Measurements from ENCODE around the gene PEMT. TPM values are rescaled to one million over a fixed set of nuclear protein-coding genes. Genes with fewer than 3 reads are reported as not detected.

PEMT gene
- total and polyA plus RNA-seq, 2 of the 8 experiments (the other 6 are each of a cell fraction or from before 2014, with no cell fraction given), result 42.0 to 118 TPM

- TF ChIP-seq KDM4A (IDR thresholded peaks at IDR 0.05; ENCODE audit: low read depth, low read length, severe bottlenecking), result no peak
- no peak for TF ChIP-seq CHD2 (IDR thresholded peaks at IDR 0.05; ENCODE audit: low read length)
- TF ChIP-seq RNF2 (IDR thresholded peaks at IDR 0.05; ENCODE audit: borderline replicate concordance, low read depth, low read length, missing control alignments, poor library complexity, severe bottlenecking), result no peak
Measured at GRCh38 chr17:17467720-17468119, 123.8 kb downstream of the PEMT start (continued).

All from H1 (cell line).